ENCODE results near the gene GRN. TPM values are rescaled to one million over a fixed set of nuclear protein-coding genes. Genes with fewer than 3 reads are reported as not detected.

Gene GRN
- total and polyA plus RNA-seq, 2 of the 13 experiments (the other 11 are each of a cell fraction or from before 2014, with no cell fraction given), result 86.6 to 143 TPM

GRCh38 chr17:44308320-44308818 lies 36.7 kb upstream of the GRN start, which contains the start of gene RUNDC3A (continued):
- TF ChIP-seq ZSCAN30 (CRISPR knock-in tag; IDR thresholded peaks at IDR 0.05) (no peak), KLF16 (CRISPR knock-in tag; IDR thresholded peaks at IDR 0.05) (peak in 1 of 2 experiments; percentile 96; a peak in 2 of 4 replicates), ZNF782 (CRISPR knock-in tag; IDR thresholded peaks at IDR 0.05; ENCODE audit: borderline replicate concordance) (no peak), ZBTB21 (CRISPR knock-in tag; IDR thresholded peaks at IDR 0.05) (peak; percentile 70; the same call in 1 of the 2 replicates), MBNL3 (CRISPR knock-in tag; conservative IDR thresholded peaks at IDR 0.05) (no peak), ZNF274 (CRISPR knock-in tag; IDR thresholded peaks at IDR 0.05) (no peak), KDM6A (CRISPR knock-in tag; IDR thresholded peaks at IDR 0.05; ENCODE audit: low read depth) (no peak), TP53 (CRISPR knock-in tag; conservative IDR thresholded peaks at IDR 0.05) (no peak; the same call in 1 of the 2 replicates), TBP (CRISPR knock-in tag; IDR thresholded peaks at IDR 0.05) (no peak), POGK (CRISPR knock-in tag; conservative IDR thresholded peaks at IDR 0.05) (0 out of 2 replicates have a peak, but pooled peaks have one; percentile 45), ZNF574 (CRISPR knock-in tag; IDR thresholded peaks at IDR 0.05) (peak; percentile 71), ZNF710 (CRISPR knock-in tag; IDR thresholded peaks at IDR 0.05; ENCODE audit: borderline replicate concordance) (no peak), CAMTA2 (CRISPR knock-in tag; IDR thresholded peaks at IDR 0.05; ENCODE audit: borderline replicate concordance) (peak; percentile 79; the same call in 1 of the 2 replicates), ZNF816 (CRISPR knock-in tag; IDR thresholded peaks at IDR 0.05; ENCODE audit: borderline replicate concordance) (no peak), GPN1 (CRISPR knock-in tag; IDR thresholded peaks at IDR 0.05; ENCODE audit: borderline replicate concordance) (no peak), ZNF737 (CRISPR knock-in tag; IDR thresholded peaks at IDR 0.05; ENCODE audit: borderline replicate concordance) (no peak), HDAC2 (CRISPR knock-in tag; IDR thresholded peaks at IDR 0.05) (peak; percentile 67; the same call in 1 of the 2 replicates), ZNF75D (CRISPR knock-in tag; IDR thresholded peaks at IDR 0.05; ENCODE audit: borderline replicate concordance) (no peak)
- TF ChIP-seq, protein P1, sequence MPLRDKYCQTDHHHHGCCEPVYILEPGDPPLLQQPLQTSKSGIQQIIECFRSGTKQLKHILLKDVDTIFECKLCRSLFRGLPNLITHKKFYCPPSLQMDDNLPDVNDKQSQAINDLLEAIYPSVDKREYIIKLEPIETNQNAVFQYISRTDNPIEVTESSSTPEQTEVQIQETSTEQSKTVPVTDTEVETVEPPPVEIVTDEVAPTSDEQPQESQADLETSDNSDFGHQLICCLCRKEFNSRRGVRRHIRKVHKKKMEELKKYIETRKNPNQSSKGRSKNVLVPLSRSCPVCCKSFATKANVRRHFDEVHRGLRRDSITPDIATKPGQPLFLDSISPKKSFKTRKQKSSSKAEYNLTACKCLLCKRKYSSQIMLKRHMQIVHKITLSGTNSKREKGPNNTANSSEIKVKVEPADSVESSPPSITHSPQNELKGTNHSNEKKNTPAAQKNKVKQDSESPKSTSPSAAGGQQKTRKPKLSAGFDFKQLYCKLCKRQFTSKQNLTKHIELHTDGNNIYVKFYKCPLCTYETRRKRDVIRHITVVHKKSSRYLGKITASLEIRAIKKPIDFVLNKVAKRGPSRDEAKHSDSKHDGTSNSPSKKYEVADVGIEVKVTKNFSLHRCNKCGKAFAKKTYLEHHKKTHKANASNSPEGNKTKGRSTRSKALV (CRISPR knock-in tag; IDR thresholded peaks at IDR 0.05), result no peak
- TF ChIP-seq, protein P2, sequence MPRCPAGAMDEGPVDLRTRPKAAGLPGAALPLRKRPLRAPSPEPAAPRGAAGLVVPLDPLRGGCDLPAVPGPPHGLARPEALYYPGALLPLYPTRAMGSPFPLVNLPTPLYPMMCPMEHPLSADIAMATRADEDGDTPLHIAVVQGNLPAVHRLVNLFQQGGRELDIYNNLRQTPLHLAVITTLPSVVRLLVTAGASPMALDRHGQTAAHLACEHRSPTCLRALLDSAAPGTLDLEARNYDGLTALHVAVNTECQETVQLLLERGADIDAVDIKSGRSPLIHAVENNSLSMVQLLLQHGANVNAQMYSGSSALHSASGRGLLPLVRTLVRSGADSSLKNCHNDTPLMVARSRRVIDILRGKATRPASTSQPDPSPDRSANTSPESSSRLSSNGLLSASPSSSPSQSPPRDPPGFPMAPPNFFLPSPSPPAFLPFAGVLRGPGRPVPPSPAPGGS (CRISPR knock-in tag; IDR thresholded peaks at IDR 0.05), result peak; percentile 30; the same call in 1 of the 2 replicates
